COR-L47 (cell line): ENCODE results near the gene POLG2.
"Not testable (repeated sequence)": the region's sequence is repeated elsewhere in the genome, so short reads cannot be mapped to it uniquely, and the experiment has no call there.

Experiments
- DNase-seq: peaks from one replicate; lab custom pipeline; 2025; lab: John Stamatoyannopoulos, UW

Gene POLG2

GRCh38 chr17:64480951-64481350 is 15.9 kb downstream of the POLG2 start:
- DNase-seq = no peak

- DNase-seq = no peak
Observed at GRCh38 chr17:64477849-64478248, 19.0 kb downstream of the POLG2 start.

GRCh38 chr17:64472564-64472963 is 24.3 kb downstream of the POLG2 start:
- DNase-seq = no peak

GRCh38 chr17:64471440-64471839 is 25.4 kb downstream of the POLG2 start:
- DNase-seq = no peak

- no peak for DNase-seq
Observed at GRCh38 chr17:64470625-64471024, 26.2 kb downstream of the POLG2 start.

- not testable (repeated sequence) for DNase-seq
Observed at GRCh38 chr17:64466834-64467233, 30.0 kb downstream of the POLG2 start.

- DNase-seq = no peak
Observed at GRCh38 chr17:64466019-64466735, 30.7 kb downstream of the POLG2 start.

- DNase-seq = no peak
Observed at GRCh38 chr17:64461788-64462187, 35.1 kb downstream of the POLG2 start.

GRCh38 chr17:64460955-64461354 is 35.9 kb downstream of the POLG2 start:
- no peak for DNase-seq

- not testable (repeated sequence) for DNase-seq
Observed at GRCh38 chr17:64459818-64460217, 37.0 kb downstream of the POLG2 start.

- DNase-seq = no peak
Observed at GRCh38 chr17:64459284-64459747, 37.5 kb downstream of the POLG2 start.

GRCh38 chr17:64458756-64459155 is 38.1 kb downstream of the POLG2 start:
- DNase-seq = no peak

GRCh38 chr17:64457156-64457555 is 39.7 kb downstream of the POLG2 start:
- DNase-seq = no peak

GRCh38 chr17:64455993-64456885 is 40.6 kb downstream of the POLG2 start:
- DNase-seq = no peak

- no peak for DNase-seq
Observed at GRCh38 chr17:64449545-64449944, 47.3 kb downstream of the POLG2 start.

GRCh38 chr17:64448665-64449512 is 48.0 kb downstream of the POLG2 start, which contains the start of gene MILR1:
MILR1 (plus strand) TSS chr17:64449115; CDS start chr17:64449169, 54 bp downstream.
- no peak for DNase-seq

GRCh38 chr17:64447526-64447925 is 49.3 kb downstream of the POLG2 start:
- DNase-seq = no peak

- no peak for DNase-seq
Observed at GRCh38 chr17:64443086-64443760, 53.6 kb downstream of the POLG2 start.

- no peak for DNase-seq
Observed at GRCh38 chr17:64442541-64442971, 54.3 kb downstream of the POLG2 start.

GRCh38 chr17:64441772-64442540 is 54.9 kb downstream of the POLG2 start:
- no peak for DNase-seq

GRCh38 chr17:64439956-64440355 is 56.9 kb downstream of the POLG2 start:
- no peak for DNase-seq
